ENCODE measurements around the gene ABTB2.

ABTB2 gene

GRCh38 chr11:34317036-34317360, 40.8 kb downstream of the ABTB2 start:
- TF ChIP-seq REST (IDR thresholded peaks at IDR 0.05; ENCODE audit: insufficient read depth in 1 of 2, low read depth in 2 of 2, low read length in 2 of 2) (no peak), TAF1 (IDR thresholded peaks at IDR 0.05; ENCODE audit: borderline replicate concordance, insufficient read depth, low read length) (no peak), FOXP2 (optimal IDR thresholded peaks at IDR 0.05; ENCODE audit: borderline replicate concordance, extremely low read depth, extremely low read length, insufficient read depth) (no peak), SIN3A (IDR thresholded peaks at IDR 0.05; ENCODE audit: borderline replicate concordance, insufficient read depth, low read length) (no peak), POLR2AphosphoS5 (IDR thresholded peaks at IDR 0.05; ENCODE audit: low read depth, low read length) (no peak)

- TF ChIP-seq TAF1 (IDR thresholded peaks at IDR 0.05; ENCODE audit: borderline replicate concordance, insufficient read depth, low read length) = no peak
- no peak for TF ChIP-seq REST (IDR thresholded peaks at IDR 0.05; ENCODE audit: insufficient read depth in 1 of 2, low read depth in 2 of 2, low read length in 2 of 2)
- no peak for TF ChIP-seq FOXP2 (optimal IDR thresholded peaks at IDR 0.05; ENCODE audit: borderline replicate concordance, extremely low read depth, extremely low read length, insufficient read depth)
- no peak for TF ChIP-seq POLR2AphosphoS5 (IDR thresholded peaks at IDR 0.05; ENCODE audit: low read depth, low read length)
- TF ChIP-seq SIN3A (IDR thresholded peaks at IDR 0.05; ENCODE audit: borderline replicate concordance, insufficient read depth, low read length) = no peak
Measured at GRCh38 chr11:34316347-34317035, 41.3 kb downstream of the ABTB2 start.

- no peak for TF ChIP-seq TAF1 (IDR thresholded peaks at IDR 0.05; ENCODE audit: borderline replicate concordance, insufficient read depth, low read length)
- TF ChIP-seq SIN3A (IDR thresholded peaks at IDR 0.05; ENCODE audit: borderline replicate concordance, insufficient read depth, low read length) = no peak
- no peak for TF ChIP-seq FOXP2 (optimal IDR thresholded peaks at IDR 0.05; ENCODE audit: borderline replicate concordance, extremely low read depth, extremely low read length, insufficient read depth)
- TF ChIP-seq POLR2AphosphoS5 (IDR thresholded peaks at IDR 0.05; ENCODE audit: low read depth, low read length) = no peak
- TF ChIP-seq REST (IDR thresholded peaks at IDR 0.05; ENCODE audit: insufficient read depth in 1 of 2, low read depth in 2 of 2, low read length in 2 of 2) = no peak
Measured at GRCh38 chr11:34315394-34315793, 42.4 kb downstream of the ABTB2 start.

GRCh38 chr11:34314936-34315335, 42.9 kb downstream of the ABTB2 start:
- no peak for TF ChIP-seq TAF1 (IDR thresholded peaks at IDR 0.05; ENCODE audit: borderline replicate concordance, insufficient read depth, low read length)
- TF ChIP-seq SIN3A (IDR thresholded peaks at IDR 0.05; ENCODE audit: borderline replicate concordance, insufficient read depth, low read length) = no peak
- TF ChIP-seq FOXP2 (optimal IDR thresholded peaks at IDR 0.05; ENCODE audit: borderline replicate concordance, extremely low read depth, extremely low read length, insufficient read depth) = no peak
- no peak for TF ChIP-seq REST (IDR thresholded peaks at IDR 0.05; ENCODE audit: insufficient read depth in 1 of 2, low read depth in 2 of 2, low read length in 2 of 2)

GRCh38 chr11:34314176-34314575, 43.6 kb downstream of the ABTB2 start:
- TF ChIP-seq POLR2AphosphoS5 (IDR thresholded peaks at IDR 0.05; ENCODE audit: low read depth, low read length) = no peak
- TF ChIP-seq REST (IDR thresholded peaks at IDR 0.05; ENCODE audit: insufficient read depth in 1 of 2, low read depth in 2 of 2, low read length in 2 of 2) = no peak
- no peak for TF ChIP-seq TAF1 (IDR thresholded peaks at IDR 0.05; ENCODE audit: borderline replicate concordance, insufficient read depth, low read length)
- no peak for TF ChIP-seq FOXP2 (optimal IDR thresholded peaks at IDR 0.05; ENCODE audit: borderline replicate concordance, extremely low read depth, extremely low read length, insufficient read depth)
- TF ChIP-seq SIN3A (IDR thresholded peaks at IDR 0.05; ENCODE audit: borderline replicate concordance, insufficient read depth, low read length) = no peak

All from PFSK-1 (cell line).